Lung (tissue), 12 donors: ENCODE data around the gene SLC6A6. TPM values are rescaled to one million over a fixed set of nuclear protein-coding genes. Genes with fewer than 3 reads are reported as not detected.
"Not testable (repeated sequence)": the region's sequence is repeated elsewhere in the genome, so short reads cannot be mapped to it uniquely, and the experiment has no call there.

Experiments
- ATAC-seq: fragments of 200-7000 bp; cut with Tn5 transposase; one replicate; pipeline ENCODE4 v1.9.1; 2020; ENCODE audit warnings: moderate number of reproducible peaks; ENCODE audit not compliant: insufficient read depth, low FRiP score
- DNase-seq, 3 donors: peaks; one replicate each; pipeline ENCODE4 v3.0.0-alpha.2; 2013 to 2017
- H3K27ac ChIP-seq, 2 donors: one replicate each; pipeline ENCODE4 v1.5.1; 2013; ENCODE audit warnings: mild to moderate bottlenecking in 2 of 2, moderate library complexity in 2 of 2, control low read depth in 1 of 2, inconsistent platforms in 1 of 2, low read depth in 1 of 2, low read length in 1 of 2
- H3K27me3 ChIP-seq, 3 donors: one replicate each; pipeline ENCODE4 v1.5.1; 2013; ENCODE audit warnings: low read length in 2 of 3; ENCODE audit not compliant: control insufficient read depth in 3 of 3, insufficient read depth in 3 of 3
- H3K36me3 ChIP-seq, 4 donors: one replicate each; pipeline ENCODE4 v1.5.1; 2013; ENCODE audit warnings: low read length in 4 of 4, mild to moderate bottlenecking in 1 of 4, moderate library complexity in 1 of 4; ENCODE audit not compliant: control insufficient read depth in 4 of 4, insufficient read depth in 4 of 4
- H3K4me1 ChIP-seq, 5 donors: one replicate each; pipeline ENCODE4 v1.5.1; 2013; ENCODE audit warnings: low read length in 5 of 5, mild to moderate bottlenecking in 2 of 5, moderate library complexity in 1 of 5; ENCODE audit not compliant: control insufficient read depth in 5 of 5, insufficient read depth in 5 of 5
- H3K4me3 ChIP-seq: one replicate; pipeline ENCODE4 v1.5.1; 2013; ENCODE audit warnings: mild to moderate bottlenecking, control low read depth, moderate library complexity
- H3K9ac ChIP-seq, 2 donors: one replicate each; pipeline ENCODE4 v1.5.1; 2013; ENCODE audit warnings: low read length in 2 of 2, control low read depth in 1 of 2; ENCODE audit not compliant: insufficient read depth in 1 of 2
- H3K9me3 ChIP-seq, 4 donors: one replicate each; pipeline ENCODE4 v1.5.1; 2013; ENCODE audit warnings: low read length in 3 of 4, mild to moderate bottlenecking in 1 of 4, moderate library complexity in 1 of 4; ENCODE audit not compliant: control insufficient read depth in 4 of 4, insufficient read depth in 3 of 4
- CTCF ChIP-seq: IDR thresholded peaks from 2 replicates; pipeline ENCODE4 v1.5.1; 2012; ENCODE audit warnings: mild to moderate bottlenecking; ENCODE audit errors: control extremely low read depth, extremely low read depth
- WGBS, 2 donors: extraction: QIAGEN DNeasy Blood & Tissue Kit; methylation state at CpG; one replicate each; pipeline ENCODE4 v1.1.7; 2013; 5-methylcytosine and 5-hydroxymethylcytosine counted together
- polyA plus RNA-seq, 2 donors: library from polyadenylated mRNA; stranded (reverse); fragments of 200-250 nt; gene quantifications; one replicate each; pipeline ENCODE4 v1.2.1, GENCODE V29; 2013
- total RNA-seq, 2 donors: library from RNA; depleted of rRNA in 1 of 2; stranded (reverse); fragments of >200 nt in 1 of 2; gene quantifications; one replicate each; pipeline ENCODE4 v1.2.1, GENCODE V29; 2014 to 2021
- donor health status: control.
- donor health status: control.
- donor health status: Bipolar disorder and iron deficiency.
- donor health status: healthy.
- donor health status: DM: yes; HTN: yes; CAD: no.

The SLC6A6 gene
- total and polyA plus RNA-seq, 4 donors, result 16.1 to 96.3 (median 57.4) TPM

DNA sequence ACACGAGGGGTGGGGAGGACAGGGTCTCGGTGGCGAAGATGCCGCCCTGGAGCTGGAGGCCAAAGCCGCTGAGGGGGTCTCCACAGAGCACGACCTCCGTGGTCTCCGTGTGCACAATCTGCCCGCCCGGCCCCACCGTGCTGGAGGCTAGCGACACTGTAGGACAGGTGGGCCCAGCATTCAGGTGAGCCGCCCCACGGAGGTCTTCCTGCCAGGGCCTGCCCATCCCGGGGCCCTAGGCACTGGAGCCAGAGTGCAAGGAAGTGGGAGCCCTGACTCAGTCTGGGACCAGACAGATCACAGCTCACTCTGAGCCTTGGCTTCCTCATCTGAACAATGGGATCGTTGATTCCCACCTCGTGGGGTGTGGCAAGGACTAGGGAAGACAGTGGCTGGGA is 111.9 kb downstream of the SLC6A6 start:
- no peaks in the 10 kb centered on the region for H3K9me3 ChIP-seq
- H3K4me1 ChIP-seq, result no peaks in the 10 kb centered on the region
- H3K27me3 ChIP-seq, result no peaks in the 10 kb centered on the region
- DNase-seq (peak in 1 of 3 donors; percentile 7), ATAC-seq (no peak)
- no peak overlapping the region for H3K4me3 ChIP-seq
- 91 to 94% methylated on average over 17 of the region's 17 CpGs for WGBS, 2 donors
- no peaks in the 10 kb centered on the region for H3K36me3 ChIP-seq
- no peak overlapping the region for H3K27ac ChIP-seq
- H3K9ac ChIP-seq, result no peak overlapping the region
- no peak for TF ChIP-seq CTCF

- H3K4me1 ChIP-seq, H3K36me3 ChIP-seq, H3K9ac ChIP-seq, ATAC-seq, DNase-seq, H3K4me3 ChIP-seq, H3K27ac ChIP-seq, H3K27me3 ChIP-seq, H3K9me3 ChIP-seq: not testable (repeated sequence)
- WGBS, 2 donors, result 96 to 97% methylated on average over 11 of the region's 11 CpGs
Measured at GRCh38 chr3:14515526-14515925, 113.1 kb downstream of the SLC6A6 start.

DNA sequence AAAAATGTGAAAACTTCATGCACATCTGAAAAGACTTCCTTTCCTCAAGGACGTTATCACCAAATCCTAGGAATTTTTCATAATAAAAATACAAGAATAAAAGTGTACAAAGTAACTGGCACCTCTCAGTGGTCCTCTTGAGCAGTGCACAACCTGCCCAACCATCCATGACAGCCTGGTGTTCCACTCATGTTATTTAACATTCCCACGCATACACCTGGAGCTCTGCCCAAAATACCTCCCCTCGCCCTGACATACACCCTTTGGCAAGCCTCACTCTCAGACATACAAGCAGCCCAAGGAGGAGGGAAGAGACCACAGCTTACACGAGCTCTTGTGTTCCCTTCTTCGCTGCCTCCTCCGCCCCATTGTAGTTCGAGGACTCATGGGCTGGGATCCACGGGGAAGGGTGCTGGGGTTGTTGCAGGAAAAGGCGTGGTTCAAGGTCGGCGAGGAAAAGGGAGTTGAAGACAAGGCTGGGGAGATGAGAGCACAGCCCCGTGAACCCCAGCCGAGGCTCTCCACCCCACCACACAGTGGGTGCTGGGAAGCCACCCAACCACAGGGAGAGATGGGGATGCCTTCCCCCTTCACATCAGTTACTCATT is 114.4 kb downstream of the SLC6A6 start:
- Histone ChIP-seq H3K4me3 (no peak overlapping the region), H3K27ac (no peak overlapping the region), H3K36me3 (no peaks in the 10 kb centered on the region), H3K4me1 (no peaks in the 10 kb centered on the region), H3K27me3 (no peaks in the 10 kb centered on the region), H3K9ac (no peak overlapping the region), H3K9me3 (no peaks in the 10 kb centered on the region)
- WGBS, 2 donors, result 72 to 81% methylated on average over 13 of the region's 13 CpGs
- DNase-seq, result peak in 1 of 3 donors; percentile 6
- ATAC-seq, result no peak
- TF ChIP-seq CTCF, result no peak

GRCh38 chr3:14517601-14518431 is 115.4 kb downstream of the SLC6A6 start:
- Histone ChIP-seq H3K27ac (no peak overlapping the region), H3K9me3 (no peaks in the 10 kb centered on the region), H3K4me1 (no peaks in the 10 kb centered on the region), H3K9ac (no peak overlapping the region), H3K4me3 (no peak overlapping the region), H3K36me3 (no peaks in the 10 kb centered on the region), H3K27me3 (no peaks in the 10 kb centered on the region)
- TF ChIP-seq CTCF, result no peak
- peak in 1 of 3 donors; percentile 8 for DNase-seq
- ATAC-seq, result no peak
- WGBS, 2 donors, result 86 to 87% methylated on average over 21 to 22 of the region's 22 CpGs
